Neural cell (in vitro differentiated cells): Measurements from ENCODE around the gene CHD2. TPM values are rescaled to one million over a fixed set of nuclear protein-coding genes. Genes with fewer than 3 reads are reported as not detected.

ENCODE experiments used
- H2AFZ ChIP-seq: fragments of 200-600, 300-800 bp; sonication (generic), shearing (Covaris generic); 2 replicates; pipeline ENCODE4 v1.6.0; 2014; ENCODE audit warnings: low read depth, mild to moderate bottlenecking, antibody characterized with exemption, low read length, moderate library complexity
- H3F3A ChIP-seq: fragments of 200-600 bp; shearing (Covaris generic); 2 replicates; pipeline ENCODE4 v1.6.1; 2016; ENCODE audit warnings: mild to moderate bottlenecking, moderate library complexity, mixed read lengths, antibody characterized with exemption, low read length; ENCODE audit not compliant: insufficient read depth, poor library complexity, severe bottlenecking
- H3K27ac ChIP-seq: fragments of 200-600, 300-800 bp; sonication (generic), shearing (Covaris generic); 2 replicates; pipeline ENCODE4 v1.5.1; 2014; ENCODE audit warnings: mild to moderate bottlenecking, low read length, moderate library complexity
- H3K27me3 ChIP-seq: fragments of 300-800, 200-600 bp; sonication (generic), shearing (Covaris generic); 2 replicates; pipeline ENCODE4 v1.6.0; 2014; ENCODE audit warnings: mild to moderate bottlenecking, low read depth, low read length, moderate library complexity; ENCODE audit not compliant: insufficient read depth
- H3K36me3 ChIP-seq: fragments of 300-800, 200-600 bp; sonication (generic), shearing (Covaris generic); 2 replicates; pipeline ENCODE4 v1.5.1; 2014; ENCODE audit warnings: mild to moderate bottlenecking, antibody characterized with exemption, low read length, moderate library complexity; ENCODE audit not compliant: insufficient read depth
- H3K4me2 ChIP-seq: fragments of 300-800, 200-600 bp; sonication (generic), shearing (Covaris generic); 2 replicates; pipeline ENCODE4 v1.6.0; 2014; ENCODE audit warnings: mild to moderate bottlenecking, low read length
- H3K4me3 ChIP-seq: fragments of 300-800, 200-600 bp; sonication (generic), shearing (Covaris generic); 2 replicates; pipeline ENCODE4 v1.5.1; 2014; ENCODE audit warnings: mild to moderate bottlenecking, low read length, moderate library complexity
- H3K79me2 ChIP-seq: fragments of 200-600 bp; shearing (Covaris generic); replicated peaks from 2 replicates; pipeline ENCODE4 v1.6.0; 2014; ENCODE audit warnings: mild to moderate bottlenecking, low read length, moderate library complexity; ENCODE audit not compliant: insufficient read depth
- H3K9ac ChIP-seq: fragments of 300-800, 200-600 bp; sonication (generic), shearing (Covaris generic); 2 replicates; pipeline ENCODE4 v1.6.1; 2016; ENCODE audit warnings: mild to moderate bottlenecking, low read length, mixed read lengths
- H3K9me2 ChIP-seq: fragments of 200-600 bp; shearing (Covaris generic); 2 replicates; pipeline ENCODE4 v1.6.1; 2016; ENCODE audit warnings: mild to moderate bottlenecking, low read length, mixed read lengths; ENCODE audit not compliant: insufficient read depth
- H3K9me3 ChIP-seq: fragments of 200-600, 300-800 bp; sonication (generic), shearing (Covaris generic); 2 replicates; pipeline ENCODE4 v1.6.1; 2016; ENCODE audit warnings: mild to moderate bottlenecking, mixed run types, low read length, moderate library complexity, mixed read lengths
- H4K20me1 ChIP-seq: fragments of 200-600 bp; shearing (Covaris generic); 2 replicates; pipeline ENCODE4 v1.6.1; 2016; ENCODE audit warnings: mild to moderate bottlenecking, mixed run types; ENCODE audit not compliant: insufficient read depth
- EP300 ChIP-seq: fragments of 450-650 bp; conservative IDR thresholded peaks from 2 replicates; pipeline ENCODE4 v1.6.1; 2014; ENCODE audit warnings: antibody characterized with exemption, mild to moderate bottlenecking, moderate library complexity; ENCODE audit not compliant: poor library complexity, severe bottlenecking
- EZH2 ChIP-seq: fragments of 200-600, 300-800 bp; shearing (Covaris generic), sonication (generic); IDR thresholded peaks from 2 replicates; pipeline ENCODE4 v1.6.1; 2014; ENCODE audit warnings: antibody characterized with exemption, low read length, borderline replicate concordance, mild to moderate bottlenecking; ENCODE audit not compliant: insufficient read depth, poor library complexity, severe bottlenecking
- MXI1 ChIP-seq: fragments of 450-650 bp; conservative IDR thresholded peaks from 2 replicates; pipeline ENCODE4 v1.6.1; 2014; ENCODE audit warnings: antibody characterized with exemption, mild to moderate bottlenecking; ENCODE audit not compliant: poor library complexity, severe bottlenecking
- POLR2AphosphoS5 ChIP-seq: IDR thresholded peaks from 2 replicates; pipeline ENCODE4 v1.6.1; 2012
- RAD21 ChIP-seq: fragments of 450-650 bp; conservative IDR thresholded peaks from 2 replicates; pipeline ENCODE4 v1.6.1; 2014; ENCODE audit warnings: antibody characterized with exemption, mild to moderate bottlenecking, moderate library complexity
- SMC3 ChIP-seq: fragments of 450-650 bp; conservative IDR thresholded peaks from 2 replicates; pipeline ENCODE4 v1.6.1; 2014; ENCODE audit warnings: antibody characterized with exemption, mild to moderate bottlenecking, moderate library complexity; ENCODE audit not compliant: poor library complexity
- TAF1 ChIP-seq: IDR thresholded peaks from 2 replicates; pipeline ENCODE4 v1.6.1; 2012; ENCODE audit warnings: low read depth
- polyA plus RNA-seq: library from polyadenylated mRNA; depleted of rRNA; stranded (reverse); fragments of >200 nt; gene quantifications from 2 replicates; pipeline ENCODE4 v1.2.3, GENCODE V29; 2014
- TF ChIP-seq, protein P1 (sequence below): IDR thresholded peaks from 2 replicates; pipeline ENCODE4 v1.6.1; 2012; ENCODE audit warnings: borderline replicate concordance
- TF ChIP-seq, protein P2 (sequence below): fragments of 450-650 bp; IDR thresholded peaks from 2 replicates; pipeline ENCODE4 v1.5.1; 2014; ENCODE audit warnings: antibody characterized with exemption, mild to moderate bottlenecking, moderate library complexity; ENCODE audit not compliant: poor library complexity, severe bottlenecking

The CHD2 gene
- polyA plus RNA-seq, 1 donor from 2014 or later, result 113 TPM

DNA sequence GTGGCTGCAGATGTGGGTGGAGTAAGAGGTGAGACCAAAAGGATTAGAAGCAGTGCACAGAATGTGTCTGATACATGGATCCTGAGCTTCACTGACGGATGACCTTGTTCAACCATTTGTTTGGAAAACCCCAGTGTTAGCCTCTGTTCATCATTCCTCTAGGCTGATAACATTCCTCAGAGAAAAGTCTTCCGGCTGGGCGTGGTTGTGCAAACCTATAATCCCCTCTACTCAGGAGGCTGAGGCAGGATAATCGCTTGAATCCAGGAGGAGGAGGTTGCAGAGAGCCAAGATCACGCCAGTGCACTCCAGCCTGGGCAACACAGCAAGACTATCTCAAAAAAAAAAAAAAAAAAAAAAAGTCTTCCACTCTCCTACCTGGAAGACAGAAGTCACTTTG is 23.1 kb upstream of the CHD2 start:
- Histone ChIP-seq H3K36me3 (no peaks in the 10 kb centered on the region), H3K9me2 (no peaks in the 10 kb centered on the region), H2AFZ (no peak overlapping the region), H3K79me2 (peaks cover 14% of the 10 kb centered on the region), H3K4me3 (no peak overlapping the region), H3K9me3 (no peaks in the 10 kb centered on the region), H3K27me3 (no peaks in the 10 kb centered on the region), H3K27ac (no peak overlapping the region), H3K9ac (no peak overlapping the region), H4K20me1 (no peaks in the 10 kb centered on the region), H3F3A (no peaks in the 10 kb centered on the region), H3K4me2 (no peak overlapping the region)
- no peak for TF ChIP-seq TAF1
- TF ChIP-seq EP300, result no peak
- no peak for TF ChIP-seq EZH2
- TF ChIP-seq, protein P1, sequence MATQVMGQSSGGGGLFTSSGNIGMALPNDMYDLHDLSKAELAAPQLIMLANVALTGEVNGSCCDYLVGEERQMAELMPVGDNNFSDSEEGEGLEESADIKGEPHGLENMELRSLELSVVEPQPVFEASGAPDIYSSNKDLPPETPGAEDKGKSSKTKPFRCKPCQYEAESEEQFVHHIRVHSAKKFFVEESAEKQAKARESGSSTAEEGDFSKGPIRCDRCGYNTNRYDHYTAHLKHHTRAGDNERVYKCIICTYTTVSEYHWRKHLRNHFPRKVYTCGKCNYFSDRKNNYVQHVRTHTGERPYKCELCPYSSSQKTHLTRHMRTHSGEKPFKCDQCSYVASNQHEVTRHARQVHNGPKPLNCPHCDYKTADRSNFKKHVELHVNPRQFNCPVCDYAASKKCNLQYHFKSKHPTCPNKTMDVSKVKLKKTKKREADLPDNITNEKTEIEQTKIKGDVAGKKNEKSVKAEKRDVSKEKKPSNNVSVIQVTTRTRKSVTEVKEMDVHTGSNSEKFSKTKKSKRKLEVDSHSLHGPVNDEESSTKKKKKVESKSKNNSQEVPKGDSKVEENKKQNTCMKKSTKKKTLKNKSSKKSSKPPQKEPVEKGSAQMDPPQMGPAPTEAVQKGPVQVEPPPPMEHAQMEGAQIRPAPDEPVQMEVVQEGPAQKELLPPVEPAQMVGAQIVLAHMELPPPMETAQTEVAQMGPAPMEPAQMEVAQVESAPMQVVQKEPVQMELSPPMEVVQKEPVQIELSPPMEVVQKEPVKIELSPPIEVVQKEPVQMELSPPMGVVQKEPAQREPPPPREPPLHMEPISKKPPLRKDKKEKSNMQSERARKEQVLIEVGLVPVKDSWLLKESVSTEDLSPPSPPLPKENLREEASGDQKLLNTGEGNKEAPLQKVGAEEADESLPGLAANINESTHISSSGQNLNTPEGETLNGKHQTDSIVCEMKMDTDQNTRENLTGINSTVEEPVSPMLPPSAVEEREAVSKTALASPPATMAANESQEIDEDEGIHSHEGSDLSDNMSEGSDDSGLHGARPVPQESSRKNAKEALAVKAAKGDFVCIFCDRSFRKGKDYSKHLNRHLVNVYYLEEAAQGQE, result no peak
- TF ChIP-seq, protein P2, sequence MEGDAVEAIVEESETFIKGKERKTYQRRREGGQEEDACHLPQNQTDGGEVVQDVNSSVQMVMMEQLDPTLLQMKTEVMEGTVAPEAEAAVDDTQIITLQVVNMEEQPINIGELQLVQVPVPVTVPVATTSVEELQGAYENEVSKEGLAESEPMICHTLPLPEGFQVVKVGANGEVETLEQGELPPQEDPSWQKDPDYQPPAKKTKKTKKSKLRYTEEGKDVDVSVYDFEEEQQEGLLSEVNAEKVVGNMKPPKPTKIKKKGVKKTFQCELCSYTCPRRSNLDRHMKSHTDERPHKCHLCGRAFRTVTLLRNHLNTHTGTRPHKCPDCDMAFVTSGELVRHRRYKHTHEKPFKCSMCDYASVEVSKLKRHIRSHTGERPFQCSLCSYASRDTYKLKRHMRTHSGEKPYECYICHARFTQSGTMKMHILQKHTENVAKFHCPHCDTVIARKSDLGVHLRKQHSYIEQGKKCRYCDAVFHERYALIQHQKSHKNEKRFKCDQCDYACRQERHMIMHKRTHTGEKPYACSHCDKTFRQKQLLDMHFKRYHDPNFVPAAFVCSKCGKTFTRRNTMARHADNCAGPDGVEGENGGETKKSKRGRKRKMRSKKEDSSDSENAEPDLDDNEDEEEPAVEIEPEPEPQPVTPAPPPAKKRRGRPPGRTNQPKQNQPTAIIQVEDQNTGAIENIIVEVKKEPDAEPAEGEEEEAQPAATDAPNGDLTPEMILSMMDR, result no peak
- no peak for TF ChIP-seq SMC3
- no peak for TF ChIP-seq RAD21
- no peak for TF ChIP-seq MXI1
- no peak for TF ChIP-seq POLR2AphosphoS5

GRCh38 chr15:92877416-92877815 is 22.7 kb upstream of the CHD2 start:
- Histone ChIP-seq H2AFZ (no peak overlapping the region), H3K9ac (no peak overlapping the region), H4K20me1 (no peaks in the 10 kb centered on the region), H3K79me2 (peaks cover 14% of the 10 kb centered on the region), H3F3A (no peaks in the 10 kb centered on the region), H3K4me3 (no peak overlapping the region), H3K4me2 (no peak overlapping the region), H3K27ac (no peak overlapping the region), H3K36me3 (no peaks in the 10 kb centered on the region), H3K9me3 (no peaks in the 10 kb centered on the region), H3K27me3 (no peaks in the 10 kb centered on the region), H3K9me2 (no peaks in the 10 kb centered on the region)
- TF ChIP-seq RAD21 (no peak), EP300 (no peak), MXI1 (no peak), POLR2AphosphoS5 (no peak), SMC3 (no peak), TAF1 (no peak)
- TF ChIP-seq, protein P2, result no peak
